GM11168 (cell line): ENCODE results near the gene TUBA1C.
"Not testable (repeated sequence)": the region's sequence is repeated elsewhere in the genome, so short reads cannot be mapped to it uniquely, and the experiment has no call there.

ENCODE experiments used
- in situ Hi-C: fragments of 300-500 bp; cut with MboI; formaldehyde crosslinking; loops from one replicate; pipeline ENCODE4 v1.12.0; 2022; ENCODE audit warnings: low sequenced_read_pairs; ENCODE audit not compliant: unreplicated experiment

TUBA1C gene

DNA sequence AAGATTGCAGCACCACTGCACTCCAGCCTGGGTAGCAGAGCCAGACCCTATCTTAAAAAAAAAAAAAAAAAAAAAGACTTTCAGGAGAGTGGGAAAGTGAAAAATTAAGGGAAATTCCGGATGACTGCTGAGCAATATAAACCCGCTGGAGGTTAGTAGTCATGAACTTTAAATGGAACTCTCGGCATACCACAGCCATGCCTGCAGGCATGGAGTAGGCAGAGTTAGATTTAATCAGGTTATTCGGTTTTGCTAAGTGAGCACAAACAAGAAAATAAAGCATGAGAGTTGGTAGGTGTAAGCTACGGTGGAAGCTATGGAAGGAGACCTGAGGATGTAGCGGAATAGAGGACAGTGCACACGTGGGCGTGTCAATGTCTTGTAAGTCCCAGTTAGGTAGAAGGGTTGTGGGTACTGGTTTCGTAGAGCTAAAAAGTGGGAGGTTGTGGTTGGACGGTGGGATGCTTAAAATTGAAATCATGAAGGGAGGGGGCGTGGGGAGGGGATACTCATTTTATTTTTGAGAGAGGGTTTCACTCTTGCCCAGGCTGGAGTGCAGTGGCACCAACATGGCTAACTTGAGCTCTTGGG, 11.8 kb upstream of the TUBA1C start:
- in situ Hi-C loops: no loop called here

DNA sequence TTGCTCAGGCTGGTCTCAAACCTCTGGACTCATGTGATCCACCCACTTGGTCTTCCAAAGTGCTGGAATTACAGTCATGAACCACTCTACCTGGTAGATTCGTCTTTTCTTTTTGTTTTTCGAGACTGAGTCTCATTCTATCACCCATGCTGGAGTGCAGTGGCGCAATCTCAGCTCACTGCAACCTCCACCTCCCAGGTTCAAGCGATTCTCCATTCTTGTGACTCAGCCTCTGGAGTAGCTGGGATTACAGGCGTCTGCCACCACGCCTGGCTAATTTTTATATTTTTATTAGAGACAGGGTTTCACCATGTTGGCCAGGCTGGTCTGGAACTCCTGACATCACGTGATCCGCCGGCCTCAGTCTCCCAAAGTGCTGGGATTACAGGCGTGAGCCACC, 9.4 kb upstream of the TUBA1C start:
- in situ Hi-C loops: not testable (repeated sequence)

DNA sequence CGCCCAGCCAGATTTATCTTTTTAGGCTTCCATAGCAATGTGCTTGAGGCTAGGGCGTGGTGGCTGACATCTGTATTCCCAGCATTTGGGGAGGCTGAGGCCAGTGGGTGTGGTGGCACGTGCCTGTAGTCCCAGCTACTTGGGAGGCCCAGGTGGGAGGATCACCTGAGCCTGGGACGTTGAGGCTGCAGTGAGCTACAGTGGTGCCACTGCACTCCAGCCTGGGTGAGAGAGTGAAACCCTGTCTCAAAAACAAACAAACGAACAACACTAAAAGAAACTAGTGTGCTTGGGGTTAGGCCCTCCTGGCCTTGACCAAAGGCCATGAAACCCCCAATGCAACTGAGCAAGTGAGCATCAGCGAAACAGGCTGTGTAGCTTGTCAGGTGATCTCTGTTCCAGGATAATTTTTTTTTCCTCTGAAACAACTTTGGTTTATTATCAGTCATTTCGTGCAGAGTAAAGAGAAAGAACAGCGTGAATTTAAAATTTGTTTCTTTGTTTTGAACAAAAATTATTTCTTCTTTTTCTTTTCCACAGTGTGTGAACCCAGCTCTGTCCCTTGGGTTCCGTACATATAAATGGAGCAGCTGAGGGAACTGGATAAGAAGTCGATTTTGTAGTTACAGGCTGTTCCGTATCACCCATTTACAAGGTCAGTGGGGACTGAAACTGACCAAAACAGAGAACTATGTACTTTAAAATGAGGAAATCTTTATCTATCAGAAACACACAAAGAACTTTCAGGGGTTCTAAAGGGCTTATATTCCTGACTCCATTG, 8.8 kb upstream of the TUBA1C start:
- in situ Hi-C loops: no loop called here

DNA sequence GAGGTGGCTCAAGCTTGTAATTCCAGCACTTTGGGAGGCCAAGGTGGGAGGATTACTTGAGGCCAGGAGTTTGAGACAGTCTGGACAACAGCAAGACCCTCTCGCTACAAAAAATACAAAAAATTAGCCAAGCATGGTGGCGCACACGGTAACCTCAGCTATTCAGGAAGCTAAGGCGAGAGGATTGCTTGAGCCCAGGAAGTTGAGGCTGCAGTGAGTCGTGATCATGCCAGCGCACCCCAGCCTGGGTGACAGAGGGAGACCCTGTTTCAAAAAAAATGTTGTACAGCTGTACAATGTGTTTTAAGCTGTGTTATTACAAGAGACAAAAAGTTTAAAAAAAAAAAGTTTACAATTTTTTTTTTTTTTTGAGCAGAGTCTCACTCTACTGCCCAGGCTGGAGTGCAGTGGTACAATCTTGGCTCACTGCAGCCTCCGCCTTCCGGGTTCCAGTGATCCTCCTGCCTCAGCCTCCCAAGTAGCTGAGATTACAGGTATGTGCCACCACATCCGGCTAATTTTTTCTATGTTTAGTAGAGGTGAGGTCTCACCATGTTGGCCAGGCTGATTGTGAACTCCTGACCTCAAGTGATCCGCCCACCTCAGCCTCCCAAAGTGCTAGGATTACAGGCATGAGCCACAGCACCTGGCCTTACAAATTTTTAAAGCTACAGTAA, 7.2 kb upstream of the TUBA1C start:
- in situ Hi-C loops: not testable (repeated sequence)

DNA sequence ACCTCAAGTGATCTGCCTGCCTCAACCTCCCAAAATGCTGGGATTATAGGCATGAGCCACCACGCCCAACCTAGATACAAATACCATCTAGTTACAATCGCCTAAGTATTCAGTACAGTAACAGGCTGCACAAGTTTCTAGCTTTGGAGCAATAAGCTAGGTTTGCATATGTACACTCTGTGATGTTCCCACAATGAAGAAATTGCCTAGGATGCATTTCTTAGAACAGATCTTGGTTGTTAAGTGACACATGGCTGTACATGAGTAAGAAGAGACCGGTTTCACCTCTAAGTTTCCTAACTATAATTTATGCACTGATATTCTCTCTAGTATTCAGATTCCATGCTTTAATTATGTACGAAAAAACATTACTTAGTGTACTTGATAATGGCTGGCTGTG, 5.4 kb upstream of the TUBA1C start:
- in situ Hi-C loops: no loop called here

DNA sequence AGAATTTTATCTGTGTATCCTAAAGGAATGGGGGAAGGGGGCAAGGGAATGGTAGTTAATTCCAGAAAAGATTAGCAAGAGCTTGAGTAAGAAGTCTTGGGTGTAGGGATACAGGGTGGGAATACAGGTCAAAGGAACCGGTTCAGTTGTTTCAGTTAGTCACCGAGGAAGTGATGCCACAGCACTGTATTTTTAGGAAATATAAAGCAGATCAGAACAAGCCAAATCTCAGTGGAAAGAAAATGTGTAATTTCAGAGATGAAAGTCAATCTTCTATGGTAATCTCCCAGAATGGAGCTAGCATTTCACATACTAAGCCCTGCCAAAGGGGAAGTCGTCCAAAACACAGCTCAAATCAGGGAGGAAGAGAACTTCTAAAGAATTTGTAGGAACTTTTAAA, 4.7 kb upstream of the TUBA1C start:
- in situ Hi-C loops: no loop called here

DNA sequence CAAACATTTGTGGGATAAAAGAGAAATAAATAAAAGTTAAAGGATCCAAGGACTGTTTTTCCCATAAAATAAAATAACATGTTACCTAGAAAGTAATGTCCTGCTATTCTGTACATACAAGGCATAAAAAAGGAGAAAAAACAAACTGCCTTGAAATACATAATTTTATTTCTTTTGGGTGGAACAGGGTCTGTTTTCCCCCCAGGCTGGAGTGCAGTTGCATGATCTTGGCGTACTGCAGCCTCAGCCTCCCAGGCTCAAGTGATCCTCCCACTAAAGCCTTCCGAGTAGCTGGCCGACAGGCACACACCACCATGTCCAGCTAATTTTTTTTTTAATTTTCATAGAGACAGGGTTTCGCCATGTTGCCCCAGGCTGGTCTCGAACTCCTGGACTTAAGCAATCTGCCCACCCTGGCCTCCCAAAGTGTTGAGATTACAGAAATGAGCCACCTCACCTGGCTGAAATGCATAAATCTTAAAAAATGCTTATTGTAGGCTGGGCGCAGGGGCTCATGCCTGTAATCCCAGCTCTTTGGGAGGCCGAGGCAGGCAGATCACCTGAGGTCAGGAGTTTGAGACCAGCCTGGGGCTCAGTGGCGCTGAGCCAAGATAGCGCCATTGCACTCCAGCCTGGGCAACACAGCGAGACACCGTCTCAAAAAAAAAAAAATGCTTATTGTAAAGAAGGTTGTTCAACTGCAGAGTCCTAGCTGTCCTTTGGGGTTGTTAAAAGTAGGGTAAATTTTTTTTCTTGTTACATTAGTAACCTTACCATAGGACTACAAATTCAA, 4.1 kb upstream of the TUBA1C start:
- in situ Hi-C loops: no loop called here

DNA sequence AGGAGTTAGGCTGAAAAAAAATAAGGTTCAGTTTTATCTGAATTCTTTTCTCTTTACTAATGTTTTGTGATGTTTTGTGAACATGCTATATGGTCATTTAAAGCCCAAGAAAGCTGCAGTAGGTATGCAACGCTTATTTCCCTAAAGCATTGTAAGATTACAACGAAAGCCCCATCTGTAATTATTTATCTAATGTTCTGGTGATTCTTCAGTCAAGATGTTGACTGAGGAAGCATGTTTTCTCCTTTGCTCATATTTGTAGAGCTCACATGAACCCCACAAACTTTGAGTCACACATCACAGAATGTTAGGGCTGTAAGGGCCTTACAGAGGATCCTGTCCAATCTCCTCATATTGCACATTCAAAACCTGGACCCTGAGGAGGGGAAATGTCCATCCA, 3.2 kb upstream of the TUBA1C start:
- in situ Hi-C loops: no loop called here

DNA sequence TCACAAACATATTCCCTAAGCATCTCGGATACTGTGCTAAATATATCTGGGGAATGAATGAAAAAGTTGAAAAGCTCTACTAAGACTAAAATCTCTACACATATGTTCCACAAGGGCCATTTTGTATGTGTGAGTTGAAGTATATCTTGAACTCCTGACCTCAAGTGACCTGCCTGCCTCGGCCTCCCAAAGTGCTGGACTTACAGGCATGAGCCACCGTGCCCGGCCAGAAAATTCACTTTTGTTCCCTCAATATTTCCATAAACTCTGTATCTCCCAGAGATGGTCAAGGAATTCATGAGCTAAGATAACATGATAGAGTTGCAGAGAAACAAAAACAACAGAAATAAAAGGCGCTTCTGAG, 1.5 kb upstream of the TUBA1C start:
- in situ Hi-C loops: no loop called here

DNA sequence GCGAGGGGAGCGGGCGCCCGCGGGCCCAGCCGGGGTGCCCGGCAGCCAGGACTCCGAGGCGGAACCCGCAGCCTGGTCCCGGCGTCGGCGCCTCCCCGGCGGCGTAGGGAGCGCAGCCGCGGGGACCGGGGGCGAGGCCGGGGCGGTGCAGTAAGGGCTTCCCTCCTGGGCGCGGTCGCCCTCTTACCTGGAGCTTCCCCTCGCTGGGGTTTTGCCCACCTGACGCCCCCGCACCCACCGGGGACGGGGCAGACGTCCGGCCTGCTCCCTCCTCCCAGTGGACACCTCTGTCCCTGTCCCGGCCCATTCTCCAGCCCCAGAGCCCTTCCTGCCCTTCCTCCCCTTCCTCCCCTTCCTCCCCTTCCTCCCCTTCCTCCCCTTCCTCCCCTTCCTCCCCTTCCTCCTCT, 413 bp upstream of the TUBA1C start:
- in situ Hi-C loops: no loop called here

DNA sequence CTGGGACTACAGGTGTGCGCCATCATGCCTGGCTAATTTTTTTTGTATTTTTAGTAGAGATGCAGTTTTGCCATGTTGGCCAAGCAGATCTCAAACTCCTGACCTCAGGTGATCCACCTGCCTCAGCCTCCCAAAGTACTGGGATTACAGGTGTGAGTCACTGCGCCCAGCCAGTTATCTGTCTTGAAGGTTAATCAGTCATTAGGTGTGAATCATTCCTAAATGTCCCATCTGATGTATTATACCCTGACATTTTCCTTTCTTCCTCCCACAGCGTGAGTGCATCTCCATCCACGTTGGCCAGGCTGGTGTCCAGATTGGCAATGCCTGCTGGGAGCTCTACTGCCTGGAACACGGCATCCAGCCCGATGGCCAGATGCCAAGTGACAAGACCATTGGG, 4.3 kb downstream of the TUBA1C start:
- in situ Hi-C loops: not testable (repeated sequence)

DNA sequence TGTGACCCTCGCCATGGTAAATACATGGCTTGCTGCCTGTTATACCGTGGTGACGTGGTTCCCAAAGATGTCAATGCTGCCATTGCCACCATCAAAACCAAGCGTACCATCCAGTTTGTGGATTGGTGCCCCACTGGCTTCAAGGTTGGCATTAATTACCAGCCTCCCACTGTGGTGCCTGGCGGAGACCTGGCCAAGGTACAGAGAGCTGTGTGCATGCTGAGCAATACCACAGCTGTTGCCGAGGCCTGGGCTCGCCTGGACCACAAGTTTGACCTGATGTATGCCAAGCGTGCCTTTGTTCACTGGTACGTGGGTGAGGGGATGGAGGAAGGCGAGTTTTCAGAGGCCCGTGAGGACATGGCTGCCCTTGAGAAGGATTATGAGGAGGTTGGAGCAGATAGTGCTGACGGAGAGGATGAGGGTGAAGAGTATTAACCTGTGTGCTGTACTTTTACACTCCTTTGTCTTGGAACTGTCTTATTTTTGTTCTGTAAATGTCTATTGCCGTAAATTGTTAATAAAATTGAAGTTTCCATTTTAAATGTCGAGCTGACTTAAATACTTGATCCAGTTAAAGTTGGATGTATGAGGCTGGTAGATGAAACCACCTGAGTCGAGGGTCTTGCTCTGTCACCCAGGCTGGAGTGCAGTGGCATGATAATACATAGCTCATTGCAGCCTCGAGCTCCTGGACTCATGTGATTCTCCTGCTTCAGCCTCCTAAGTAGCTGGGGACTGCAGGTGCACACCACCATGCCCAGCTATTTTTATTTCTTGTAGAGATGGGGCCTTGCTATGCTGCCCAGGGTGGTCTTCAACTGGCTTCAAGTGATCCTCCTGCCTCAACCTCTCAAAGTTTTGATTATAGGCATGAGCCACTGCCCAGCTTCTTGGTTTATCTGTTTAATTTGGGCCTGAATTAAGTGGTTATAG, 8.2 kb downstream of the TUBA1C start:
- in situ Hi-C loops: no loop called here

DNA sequence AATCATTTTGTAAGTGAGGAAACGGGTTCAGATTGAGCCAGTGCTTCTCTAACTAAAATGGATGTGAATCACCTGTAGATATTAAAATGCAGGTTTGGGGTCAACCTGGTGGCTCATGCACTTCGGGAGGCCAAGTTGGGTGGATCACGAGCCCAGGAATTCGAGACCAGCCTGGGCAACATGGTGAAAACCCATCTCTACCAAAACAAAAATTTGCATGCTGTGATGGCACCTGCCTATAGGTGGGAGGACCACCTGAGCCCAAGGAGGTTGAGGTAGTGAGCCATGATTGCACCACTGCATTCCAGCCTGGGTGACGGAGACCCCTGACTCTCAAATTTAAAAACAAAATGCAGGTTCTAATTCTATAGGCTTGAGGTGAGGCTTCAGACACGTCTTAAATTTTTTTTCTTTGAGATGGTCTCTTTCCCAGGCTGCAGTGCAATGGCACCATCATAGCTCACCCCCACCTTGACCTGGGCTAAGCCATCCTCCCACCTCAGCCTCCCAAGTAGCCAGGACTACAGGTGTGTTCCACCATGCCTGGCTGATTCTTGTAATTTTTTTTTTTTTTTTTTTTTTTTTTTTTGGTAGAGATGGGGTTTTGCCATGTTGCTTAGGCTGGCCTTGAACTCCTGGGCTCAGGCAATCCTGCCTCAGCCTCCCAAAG, 9.0 kb downstream of the TUBA1C start:
- in situ Hi-C loops: no loop called here

DNA sequence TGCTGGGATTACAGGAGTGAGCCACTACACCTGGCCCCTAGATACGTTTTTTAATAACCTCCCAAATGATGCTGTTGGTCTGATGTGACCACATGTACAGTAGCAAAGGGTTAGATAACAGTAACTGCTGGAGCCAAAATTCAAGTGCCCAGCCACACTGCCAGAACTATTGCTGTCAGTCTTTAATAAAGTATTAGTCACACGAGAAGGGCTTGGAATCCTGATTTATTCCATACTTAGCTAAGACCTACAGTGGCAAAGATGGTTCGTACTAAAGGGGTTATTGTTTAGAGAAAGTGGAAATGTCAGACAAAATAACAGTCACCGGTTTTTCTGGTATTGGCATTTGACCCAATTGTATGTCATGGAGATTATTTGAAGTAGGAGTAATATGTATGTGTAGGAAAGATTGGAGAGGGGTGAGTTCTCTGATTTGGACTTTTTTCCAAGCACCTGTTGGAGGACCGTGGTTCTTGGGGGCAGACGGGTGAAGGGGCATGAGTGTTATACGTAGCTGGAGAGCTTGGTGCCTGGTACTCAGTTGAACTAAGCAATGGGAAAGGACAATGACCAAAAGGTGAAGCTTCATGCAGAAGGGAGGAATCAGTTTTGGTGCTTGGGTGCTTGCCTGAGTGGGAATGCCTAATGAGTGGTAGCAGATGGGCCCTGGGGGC, 9.7 kb downstream of the TUBA1C start:
- in situ Hi-C loops: no loop called here

DNA sequence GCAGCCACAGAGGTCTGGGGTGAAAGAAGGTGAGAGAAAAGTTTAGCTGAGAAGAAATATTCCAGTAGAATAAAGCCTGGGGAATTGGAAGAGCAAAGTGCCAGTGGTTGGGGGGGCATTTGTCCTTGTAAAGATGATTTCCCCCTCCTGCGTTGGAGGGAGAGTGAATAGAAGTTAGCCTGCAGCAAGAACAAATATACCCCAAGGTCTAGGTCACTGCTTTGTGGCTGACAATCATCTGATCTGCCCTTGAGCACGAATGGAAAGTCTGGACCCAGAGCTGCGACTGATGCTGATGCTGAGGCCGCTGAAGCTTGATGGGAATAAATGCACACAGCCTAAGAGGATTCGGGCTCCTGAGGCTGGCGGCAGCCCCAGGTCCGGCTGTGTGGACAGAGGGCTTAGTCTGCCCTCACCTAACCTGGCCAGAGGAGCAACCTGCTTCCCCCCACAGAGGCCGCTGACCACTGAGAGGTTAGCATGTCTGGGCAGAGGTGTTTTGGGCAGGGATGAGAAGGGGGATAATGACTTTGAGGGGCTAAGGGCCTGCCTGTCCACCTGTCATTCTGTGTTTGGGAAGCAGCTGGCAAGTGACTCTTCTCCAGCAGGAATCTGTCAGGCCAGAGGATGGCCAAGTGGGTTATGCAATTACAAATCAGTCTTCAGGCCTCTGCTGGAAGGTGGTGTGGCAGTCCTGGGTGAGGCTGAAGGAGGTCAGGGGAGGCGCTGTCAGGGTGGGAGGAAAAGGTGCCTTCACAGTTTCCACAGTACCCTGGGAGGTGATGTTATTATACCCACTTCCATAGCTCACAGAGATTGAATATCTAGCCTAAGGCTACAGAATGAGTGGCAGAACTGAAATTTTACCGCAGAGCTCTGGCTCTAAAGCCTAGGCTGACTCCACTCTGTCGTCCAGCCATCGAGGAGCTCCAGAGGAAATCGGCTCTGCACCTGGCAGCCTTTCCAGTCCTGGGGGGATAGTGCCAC, 11.7 kb downstream of the TUBA1C start:
- in situ Hi-C loops: no loop called here

DNA sequence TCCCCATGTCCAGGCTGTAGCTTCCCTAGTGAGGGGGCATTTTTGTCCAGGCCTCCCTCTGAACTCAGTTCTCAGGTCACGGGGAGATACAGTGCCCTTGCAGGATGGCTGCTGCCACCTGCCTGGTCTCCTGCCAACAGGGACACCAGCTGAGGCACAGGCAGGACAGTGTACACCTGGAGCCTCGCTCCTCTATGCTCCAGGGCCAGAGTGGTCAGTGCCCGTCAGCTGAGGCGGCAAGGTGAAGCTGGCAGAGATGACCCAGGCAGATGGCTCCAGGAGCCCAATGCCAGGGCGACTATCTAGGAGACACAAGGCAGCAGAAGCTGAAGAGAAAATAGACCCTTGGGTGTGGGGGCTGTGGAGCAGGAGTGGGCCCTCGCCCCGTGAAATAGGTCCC, 12.6 kb downstream of the TUBA1C start:
- in situ Hi-C loops: no loop called here

DNA sequence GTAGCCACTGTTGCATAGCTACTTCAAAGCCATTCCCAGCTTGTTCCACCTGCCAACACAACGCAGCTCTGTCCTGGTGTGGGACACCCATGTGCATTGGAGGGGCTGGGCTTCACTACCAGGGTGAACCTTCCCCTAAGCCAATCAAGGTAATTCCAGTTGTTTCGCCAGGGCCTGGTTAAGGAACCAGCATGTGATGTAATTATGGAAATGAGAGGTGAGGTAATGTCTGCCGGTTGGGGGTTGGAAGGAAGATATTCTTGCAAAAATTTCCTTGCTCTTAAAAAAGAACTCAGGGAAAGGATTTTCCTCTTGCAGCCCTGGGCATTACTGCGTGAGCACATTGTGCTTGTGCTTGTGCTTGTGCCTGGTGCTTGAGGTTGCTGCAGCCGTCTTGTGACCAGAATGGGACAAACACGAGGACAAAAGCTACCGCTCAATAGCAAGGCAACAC, 14.9 kb downstream of the TUBA1C start:
- in situ Hi-C loops: no loop called here

DNA sequence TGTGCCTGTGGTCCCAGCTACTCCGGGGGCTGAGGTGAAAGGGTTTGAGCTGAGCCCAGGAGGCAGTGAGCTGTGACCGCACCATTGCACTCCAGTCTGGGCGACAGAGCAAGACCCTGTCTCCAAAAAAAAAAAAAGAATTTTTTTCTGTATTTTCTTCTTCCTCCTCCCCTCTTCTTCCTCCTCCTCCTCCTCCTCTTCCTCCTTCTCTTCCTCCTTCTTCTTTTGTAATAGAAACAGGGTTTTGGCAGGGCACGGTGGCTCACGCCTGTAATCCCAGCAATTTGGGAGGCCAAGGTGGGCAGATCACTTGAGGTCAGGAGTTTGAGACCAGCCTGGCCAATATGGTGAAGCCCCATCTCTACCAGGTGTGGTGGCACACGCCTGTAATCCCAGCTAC, 15.7 kb downstream of the TUBA1C start:
- in situ Hi-C loops: not testable (repeated sequence)
